Fibroblast of skin of scalp (primary cell): ENCODE data around the gene ELP2.
"Not testable (repeated sequence)": the region's sequence is repeated elsewhere in the genome, so short reads cannot be mapped to it uniquely, and the experiment has no call there.

Source experiments
- DNase-seq: peaks from one replicate; pipeline ENCODE4 v3.0.0-alpha.2; 2013

ELP2 gene

GRCh38 chr18:36162981-36163380 lies 33.3 kb downstream of the ELP2 start:
- DNase-seq = no peak

GRCh38 chr18:36167692-36168218 lies 38.1 kb downstream of the ELP2 start:
- DNase-seq = no peak

GRCh38 chr18:36168296-36168695 lies 38.6 kb downstream of the ELP2 start:
- DNase-seq = not testable (repeated sequence)

- no peak for DNase-seq
These were observed 40.2 kb downstream of the ELP2 start for GRCh38 chr18:36169938-36170337.

- no peak for DNase-seq
These were observed 45.8 kb downstream of the ELP2 start for GRCh38 chr18:36175481-36175880.

GRCh38 chr18:36176177-36176584 lies 46.5 kb downstream of the ELP2 start:
- no peak for DNase-seq

GRCh38 chr18:36176711-36177110 lies 47.0 kb downstream of the ELP2 start:
- DNase-seq = peak; percentile 15

GRCh38 chr18:36177913-36178312 lies 48.2 kb downstream of the ELP2 start:
- no peak for DNase-seq

- peak; percentile 66 for DNase-seq
These were observed 50.1 kb downstream of the ELP2 start for GRCh38 chr18:36179562-36180355.

GRCh38 chr18:36181441-36181840 lies 51.7 kb downstream of the ELP2 start:
- DNase-seq = no peak

GRCh38 chr18:36181898-36182506 lies 52.3 kb downstream of the ELP2 start:
- no peak for DNase-seq

GRCh38 chr18:36183033-36183432 lies 53.3 kb downstream of the ELP2 start:
- no peak for DNase-seq

GRCh38 chr18:36183987-36184386 lies 54.3 kb downstream of the ELP2 start:
- no peak for DNase-seq

GRCh38 chr18:36185157-36185556 lies 55.5 kb downstream of the ELP2 start:
- no peak for DNase-seq

- no peak for DNase-seq
These were observed 56.3 kb downstream of the ELP2 start for GRCh38 chr18:36185901-36186460.

GRCh38 chr18:36186461-36187192 lies 56.9 kb downstream of the ELP2 start:
- peak; percentile 9 for DNase-seq

- peak; percentile 58 for DNase-seq
These were observed 57.6 kb downstream of the ELP2 start, which contains the start of gene MOCOS for GRCh38 chr18:36187193-36187825. MOCOS (plus strand) TSS chr18:36187497; CDS start chr18:36187540, 43 bp downstream.

- peak; percentile 62 for DNase-seq
These were observed 58.4 kb downstream of the ELP2 start for GRCh38 chr18:36187826-36188721.

- no peak for DNase-seq
These were observed 59.2 kb downstream of the ELP2 start for GRCh38 chr18:36188916-36189315.

- no peak for DNase-seq
These were observed 59.8 kb downstream of the ELP2 start for GRCh38 chr18:36189486-36189885.

- DNase-seq = no peak
These were observed 61.6 kb downstream of the ELP2 start for GRCh38 chr18:36191286-36191685.
